Measurements from ENCODE around the gene MYO3B.
A peak's percentile ranks its signal among the peaks of the same experiment; 100 is the strongest.

MYO3B gene

GRCh38 chr2:170147576-170147975 lies 30.4 kb upstream of the MYO3B start:
- TF ChIP-seq SUZ12 (IDR thresholded peaks at IDR 0.05) (no peak), HDGF (IDR thresholded peaks at IDR 0.05; ENCODE audit: borderline replicate concordance) (no peak), NFRKB (IDR thresholded peaks at IDR 0.05) (no peak), SP1 (IDR thresholded peaks at IDR 0.05) (no peak), LEF1 (IDR thresholded peaks at IDR 0.05; ENCODE audit: borderline replicate concordance) (no peak), FOXK2 (IDR thresholded peaks at IDR 0.05) (no peak), ELF4 (IDR thresholded peaks at IDR 0.05) (no peak), ARNT (IDR thresholded peaks at IDR 0.05) (no peak), TARDBP (IDR thresholded peaks at IDR 0.05) (no peak), BHLHE40 (IDR thresholded peaks at IDR 0.05; ENCODE audit: borderline replicate concordance) (no peak), ZNF384 (IDR thresholded peaks at IDR 0.05) (no peak), FOXA1 (IDR thresholded peaks at IDR 0.05) (no peak), L3MBTL2 (conservative IDR thresholded peaks at IDR 0.05) (no peak), FOXM1 (IDR thresholded peaks at IDR 0.05; ENCODE audit: borderline replicate concordance) (no peak), PKNOX1 (IDR thresholded peaks at IDR 0.05) (no peak), CTBP1 (IDR thresholded peaks at IDR 0.05; ENCODE audit: borderline replicate concordance) (no peak)
- no peak for DNase-seq (ENCODE audit: extremely low spot score)
- POLR2A ChIA-PET: no interaction called here
- CTCF ChIA-PET: no interaction called here

GRCh38 chr2:170148161-170148560 lies 29.8 kb upstream of the MYO3B start:
- TF ChIP-seq ELF4 (IDR thresholded peaks at IDR 0.05) (no peak), FOXM1 (IDR thresholded peaks at IDR 0.05; ENCODE audit: borderline replicate concordance) (no peak), NFRKB (IDR thresholded peaks at IDR 0.05) (no peak), FOXA1 (IDR thresholded peaks at IDR 0.05) (no peak), HDGF (IDR thresholded peaks at IDR 0.05; ENCODE audit: borderline replicate concordance) (no peak), ZNF384 (IDR thresholded peaks at IDR 0.05) (no peak), TARDBP (IDR thresholded peaks at IDR 0.05) (no peak), SUZ12 (IDR thresholded peaks at IDR 0.05) (no peak), CTBP1 (IDR thresholded peaks at IDR 0.05; ENCODE audit: borderline replicate concordance) (no peak), LEF1 (IDR thresholded peaks at IDR 0.05; ENCODE audit: borderline replicate concordance) (no peak), SP1 (IDR thresholded peaks at IDR 0.05) (no peak), FOXK2 (IDR thresholded peaks at IDR 0.05) (no peak), PKNOX1 (IDR thresholded peaks at IDR 0.05) (no peak), BHLHE40 (IDR thresholded peaks at IDR 0.05; ENCODE audit: borderline replicate concordance) (no peak), L3MBTL2 (conservative IDR thresholded peaks at IDR 0.05) (no peak), ARNT (IDR thresholded peaks at IDR 0.05) (no peak)
- ChIA-PET CTCF (no interaction called here), POLR2A (no interaction called here)
- DNase-seq (ENCODE audit: extremely low spot score): no peak

GRCh38 chr2:170152421-170152820 lies 25.5 kb upstream of the MYO3B start:
- no peak for DNase-seq (ENCODE audit: extremely low spot score)
- POLR2A ChIA-PET: no interaction called here
- CTCF ChIA-PET: no interaction called here
- no peak for TF ChIP-seq CTBP1 (IDR thresholded peaks at IDR 0.05; ENCODE audit: borderline replicate concordance)
- TF ChIP-seq NFRKB (IDR thresholded peaks at IDR 0.05): no peak
- no peak for TF ChIP-seq HDGF (IDR thresholded peaks at IDR 0.05; ENCODE audit: borderline replicate concordance)
- TF ChIP-seq FOXA1 (IDR thresholded peaks at IDR 0.05): no peak
- no peak for TF ChIP-seq ARNT (IDR thresholded peaks at IDR 0.05)
- no peak for TF ChIP-seq FOXM1 (IDR thresholded peaks at IDR 0.05; ENCODE audit: borderline replicate concordance)
- TF ChIP-seq TARDBP (IDR thresholded peaks at IDR 0.05): no peak
- no peak for TF ChIP-seq LEF1 (IDR thresholded peaks at IDR 0.05; ENCODE audit: borderline replicate concordance)
- no peak for TF ChIP-seq SP1 (IDR thresholded peaks at IDR 0.05)
- no peak for TF ChIP-seq L3MBTL2 (conservative IDR thresholded peaks at IDR 0.05)
- no peak for TF ChIP-seq FOXK2 (IDR thresholded peaks at IDR 0.05)

GRCh38 chr2:170155022-170155722 lies 22.8 kb upstream of the MYO3B start:
- CTCF ChIA-PET: interaction anchor here (0.7 kb wide), 1 partner anchor 1130 kb away, joined by 3 read pairs; no protein-coding TSS in a partner anchor
- DNase-seq (ENCODE audit: extremely low spot score): peak; percentile 24
- TF ChIP-seq PKNOX1 (IDR thresholded peaks at IDR 0.05) (no peak), FOXA1 (IDR thresholded peaks at IDR 0.05) (no peak), CTBP1 (IDR thresholded peaks at IDR 0.05; ENCODE audit: borderline replicate concordance) (no peak), FOXM1 (IDR thresholded peaks at IDR 0.05; ENCODE audit: borderline replicate concordance) (no peak)
- POLR2A ChIA-PET: no interaction called here

- ChIA-PET POLR2A (no interaction called here), CTCF (interaction anchor here (0.7 kb wide), 1 partner anchor 1131 kb away, joined by 3 read pairs; no protein-coding TSS in a partner anchor)
- peak; percentile 23 for DNase-seq (ENCODE audit: extremely low spot score)
- TF ChIP-seq LEF1 (IDR thresholded peaks at IDR 0.05; ENCODE audit: borderline replicate concordance) (no peak), FOXK2 (IDR thresholded peaks at IDR 0.05) (no peak), FOXM1 (IDR thresholded peaks at IDR 0.05; ENCODE audit: borderline replicate concordance) (no peak), CTBP1 (IDR thresholded peaks at IDR 0.05; ENCODE audit: borderline replicate concordance) (no peak), NFRKB (IDR thresholded peaks at IDR 0.05) (no peak), HDGF (IDR thresholded peaks at IDR 0.05; ENCODE audit: borderline replicate concordance) (no peak), L3MBTL2 (conservative IDR thresholded peaks at IDR 0.05) (no peak), TARDBP (IDR thresholded peaks at IDR 0.05) (no peak), ZNF384 (IDR thresholded peaks at IDR 0.05) (no peak), ELF4 (IDR thresholded peaks at IDR 0.05) (no peak)
These were observed 22.2 kb upstream of the MYO3B start for GRCh38 chr2:170155723-170156253.

GRCh38 chr2:170156592-170156991 lies 21.4 kb upstream of the MYO3B start:
- DNase-seq (ENCODE audit: extremely low spot score): no peak
- no peak for TF ChIP-seq ARNT (IDR thresholded peaks at IDR 0.05)
- TF ChIP-seq CTBP1 (IDR thresholded peaks at IDR 0.05; ENCODE audit: borderline replicate concordance): no peak
- no peak for TF ChIP-seq L3MBTL2 (conservative IDR thresholded peaks at IDR 0.05)
- no peak for TF ChIP-seq LEF1 (IDR thresholded peaks at IDR 0.05; ENCODE audit: borderline replicate concordance)
- no peak for TF ChIP-seq FOXA1 (IDR thresholded peaks at IDR 0.05)
- TF ChIP-seq FOXM1 (IDR thresholded peaks at IDR 0.05; ENCODE audit: borderline replicate concordance): no peak
- no peak for TF ChIP-seq ELF4 (IDR thresholded peaks at IDR 0.05)
- TF ChIP-seq NFRKB (IDR thresholded peaks at IDR 0.05): no peak
- no peak for TF ChIP-seq TARDBP (IDR thresholded peaks at IDR 0.05)
- no peak for TF ChIP-seq FOXK2 (IDR thresholded peaks at IDR 0.05)
- no peak for TF ChIP-seq SUZ12 (IDR thresholded peaks at IDR 0.05)
- TF ChIP-seq HDGF (IDR thresholded peaks at IDR 0.05; ENCODE audit: borderline replicate concordance): no peak
- no peak for TF ChIP-seq PKNOX1 (IDR thresholded peaks at IDR 0.05)
- no peak for TF ChIP-seq BHLHE40 (IDR thresholded peaks at IDR 0.05; ENCODE audit: borderline replicate concordance)
- TF ChIP-seq ZNF384 (IDR thresholded peaks at IDR 0.05): no peak
- no peak for TF ChIP-seq SP1 (IDR thresholded peaks at IDR 0.05)
- ChIA-PET CTCF (no interaction called here), POLR2A (no interaction called here)
